ENCODE results near the gene MRPL22. TPM values are rescaled to one million over a fixed set of nuclear protein-coding genes. Genes with fewer than 3 reads are reported as not detected.

The MRPL22 gene
- polyA plus RNA-seq, 3 donors: 11.6 to 66.1 (median 56.7) TPM

DNA sequence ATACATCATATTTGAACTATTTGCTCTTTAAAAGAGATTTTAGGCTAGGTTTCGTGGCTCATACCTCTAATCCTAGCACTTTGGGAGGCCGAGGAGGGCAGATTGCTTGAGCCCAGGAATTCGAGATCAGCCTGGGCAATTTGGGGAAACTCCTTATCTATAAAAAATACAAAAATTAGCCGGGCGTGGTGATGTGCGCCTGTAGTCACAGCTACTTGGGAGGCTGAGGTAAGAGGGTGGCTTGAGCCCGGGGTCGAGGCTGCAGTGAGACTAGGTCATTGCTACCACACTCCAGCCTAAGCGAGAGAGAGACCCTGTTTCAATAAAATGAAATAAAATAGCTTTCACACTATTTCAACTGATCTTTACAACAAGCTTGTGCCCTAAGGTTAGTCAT lies 500 bp upstream of the MRPL22 start:
- Histone ChIP-seq H3K27ac (ENCODE audit: low read depth in 1 of 2, low read length in 2 of 2) (peak overlapping the region in 1 of 2 donors; percentile 85), H4K20me1 (ENCODE audit: insufficient read depth, low read length) (peaks cover 16% of the 10 kb centered on the region), H3K4me1 (ENCODE audit: control insufficient read depth in 1 of 2, insufficient read depth in 2 of 2, low read length in 2 of 2) (peaks cover 28 to 31% of the 10 kb centered on the region in 2 donors), H3K79me2 (ENCODE audit: insufficient read depth, low read length) (peaks cover 51% of the 10 kb centered on the region), H2AFZ (ENCODE audit: insufficient read depth, low read depth, low read length, poor library complexity, severe bottlenecking) (peak overlapping the region; percentile 97), H3K9ac (ENCODE audit: insufficient read depth, low read length, poor library complexity, severe bottlenecking) (peak overlapping the region; percentile 76), H3K27me3 (ENCODE audit: control insufficient read depth in 2 of 2, insufficient read depth in 2 of 2, low read length in 2 of 2) (no peaks in the 10 kb centered on the region), H3K36me3 (replicated peaks in 1 of 2; ENCODE audit: control insufficient read depth in 1 of 2, insufficient read depth in 2 of 2, low read length in 2 of 2) (peaks cover 0 to 1% of the 10 kb centered on the region in 2 donors), H3K9me3 (replicated peaks in 1 of 2; ENCODE audit: control insufficient read depth in 1 of 2, insufficient read depth in 1 of 2, low read length in 2 of 2) (no peaks in the 10 kb centered on the region), H3K4me3 (replicated peaks in 1 of 3; ENCODE audit: low read depth in 2 of 3, low read length in 3 of 3) (peak overlapping the region; percentile 75 to 91 (median 86)), H3K4me2 (replicated peaks; ENCODE audit: extremely low read depth, low read length, poor library complexity, severe bottlenecking) (peak overlapping the region; percentile 96)
- Mint-ChIP-seq H3K36me3 (peaks cover 6% of the 10 kb centered on the region in 2 donors), H3K27me3 (ENCODE audit: low read depth in 3 of 3) (peaks cover 0 to 3% (median 0%) of the 10 kb centered on the region in 3 donors), H3K9me3 (no peaks in the 10 kb centered on the region), H3K4me1 (peaks cover 21% of the 10 kb centered on the region), H3K27ac (peak overlapping the region in 6 of 7 donors; percentile 35 to 98 (median 93)), H3K4me3 (peak overlapping the region; percentile 96 to 100)
- TF ChIP-seq, protein P1, sequence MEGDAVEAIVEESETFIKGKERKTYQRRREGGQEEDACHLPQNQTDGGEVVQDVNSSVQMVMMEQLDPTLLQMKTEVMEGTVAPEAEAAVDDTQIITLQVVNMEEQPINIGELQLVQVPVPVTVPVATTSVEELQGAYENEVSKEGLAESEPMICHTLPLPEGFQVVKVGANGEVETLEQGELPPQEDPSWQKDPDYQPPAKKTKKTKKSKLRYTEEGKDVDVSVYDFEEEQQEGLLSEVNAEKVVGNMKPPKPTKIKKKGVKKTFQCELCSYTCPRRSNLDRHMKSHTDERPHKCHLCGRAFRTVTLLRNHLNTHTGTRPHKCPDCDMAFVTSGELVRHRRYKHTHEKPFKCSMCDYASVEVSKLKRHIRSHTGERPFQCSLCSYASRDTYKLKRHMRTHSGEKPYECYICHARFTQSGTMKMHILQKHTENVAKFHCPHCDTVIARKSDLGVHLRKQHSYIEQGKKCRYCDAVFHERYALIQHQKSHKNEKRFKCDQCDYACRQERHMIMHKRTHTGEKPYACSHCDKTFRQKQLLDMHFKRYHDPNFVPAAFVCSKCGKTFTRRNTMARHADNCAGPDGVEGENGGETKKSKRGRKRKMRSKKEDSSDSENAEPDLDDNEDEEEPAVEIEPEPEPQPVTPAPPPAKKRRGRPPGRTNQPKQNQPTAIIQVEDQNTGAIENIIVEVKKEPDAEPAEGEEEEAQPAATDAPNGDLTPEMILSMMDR (IDR thresholded peaks at IDR 0.05): no peak
- intact Hi-C loops (cut with micrococcal nuclease): loop anchor here in 1 of 2 donors (5.0 kb wide), 1 partner anchor 83 kb away; the partner anchor contains the start of gene CNOT8
- DNase-seq: no peak
- WGBS (ENCODE audit: insufficient coverage): 100% methylated on average over 2 of the region's 9 CpGs

DNA sequence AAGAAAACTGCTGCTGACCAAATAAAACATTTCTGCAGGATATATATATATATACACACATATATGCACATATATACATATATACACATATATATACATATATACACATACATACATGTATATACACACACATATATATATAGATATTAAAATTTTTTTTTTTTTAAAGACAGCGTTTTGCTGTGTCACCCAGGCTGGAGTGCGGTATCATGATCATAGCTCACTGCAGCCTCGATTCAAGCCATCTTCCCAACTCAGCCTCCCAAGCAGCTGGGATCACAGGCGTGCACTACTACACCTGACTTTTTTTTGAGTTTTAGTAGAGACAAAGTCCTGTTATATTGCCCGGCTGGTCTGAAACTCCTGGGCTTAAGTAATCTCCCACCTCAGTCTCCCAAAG lies 2.7 kb downstream of the MRPL22 start:
- no peak overlapping the region for H3K4me3 ChIP-seq (replicated peaks in 1 of 3; ENCODE audit: low read depth in 2 of 3, low read length in 3 of 3)
- H3K79me2 ChIP-seq (ENCODE audit: insufficient read depth, low read length): peaks cover 70% of the 10 kb centered on the region
- Mint-ChIP-seq H3K4me3 (no peak overlapping the region), H3K9me3 (no peaks in the 10 kb centered on the region), H3K27me3 (ENCODE audit: low read depth in 3 of 3) (peaks cover 0 to 3% (median 0%) of the 10 kb centered on the region in 3 donors), H3K27ac (no peak overlapping the region), H3K36me3 (peaks cover 3 to 5% of the 10 kb centered on the region in 2 donors), H3K4me1 (peaks cover 14% of the 10 kb centered on the region)
- no peaks in the 10 kb centered on the region for H3K27me3 ChIP-seq (ENCODE audit: control insufficient read depth in 2 of 2, insufficient read depth in 2 of 2, low read length in 2 of 2)
- H3K9me3 ChIP-seq (replicated peaks in 1 of 2; ENCODE audit: control insufficient read depth in 1 of 2, insufficient read depth in 1 of 2, low read length in 2 of 2): no peaks in the 10 kb centered on the region
- H2AFZ ChIP-seq (ENCODE audit: insufficient read depth, low read depth, low read length, poor library complexity, severe bottlenecking): no peak overlapping the region
- TF ChIP-seq, protein P1 (IDR thresholded peaks at IDR 0.05): no peak
- H3K27ac ChIP-seq (ENCODE audit: low read depth in 1 of 2, low read length in 2 of 2): no peak overlapping the region
- no peak for DNase-seq
- intact Hi-C loops (cut with micrococcal nuclease): loop anchor here in 1 of 2 donors (5.0 kb wide), 1 partner anchor 86 kb away; the partner anchor contains the start of gene CNOT8
- H3K36me3 ChIP-seq (replicated peaks in 1 of 2; ENCODE audit: control insufficient read depth in 1 of 2, insufficient read depth in 2 of 2, low read length in 2 of 2): peaks cover 0 to 16% of the 10 kb centered on the region in 2 donors
- H4K20me1 ChIP-seq (ENCODE audit: insufficient read depth, low read length): peaks cover 45% of the 10 kb centered on the region
- no peak overlapping the region for H3K4me2 ChIP-seq (replicated peaks; ENCODE audit: extremely low read depth, low read length, poor library complexity, severe bottlenecking)
- H3K4me1 ChIP-seq (ENCODE audit: control insufficient read depth in 1 of 2, insufficient read depth in 2 of 2, low read length in 2 of 2): peaks cover 12 to 15% of the 10 kb centered on the region in 2 donors
- WGBS (ENCODE audit: insufficient coverage): 88% methylated on average over 3 of the region's 5 CpGs
- H3K9ac ChIP-seq (ENCODE audit: insufficient read depth, low read length, poor library complexity, severe bottlenecking): no peak overlapping the region
